Measurements from ENCODE around the gene RACK1.
A peak's percentile ranks its signal among the peaks of the same experiment; 100 is the strongest.
"Not testable (repeated sequence)": the region's sequence is repeated elsewhere in the genome, so short reads cannot be mapped to it uniquely, and the experiment has no call there.

RACK1 gene

DNA sequence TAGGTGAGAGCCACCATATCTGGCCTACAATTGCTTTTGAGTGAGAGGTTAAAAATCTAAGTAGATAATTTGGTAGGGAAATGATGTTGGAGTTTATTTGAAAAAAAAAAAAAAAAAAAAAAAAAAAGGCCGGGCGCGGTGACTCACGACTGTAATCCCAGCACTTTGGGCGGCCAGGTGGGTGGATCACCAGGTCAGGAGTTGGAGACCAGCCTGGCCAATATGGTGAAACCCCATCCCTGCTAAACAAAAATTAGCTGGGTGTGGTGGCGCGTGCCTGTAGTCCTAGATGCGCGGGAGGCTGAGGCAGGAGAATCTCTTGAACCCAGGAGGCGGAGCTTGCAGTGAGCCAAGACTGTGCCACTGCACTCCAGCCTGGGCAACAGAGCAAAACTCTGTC is 29.5 kb downstream of the RACK1 start:
- not testable (repeated sequence) for DNase-seq (ENCODE audit: low spot score)

DNA sequence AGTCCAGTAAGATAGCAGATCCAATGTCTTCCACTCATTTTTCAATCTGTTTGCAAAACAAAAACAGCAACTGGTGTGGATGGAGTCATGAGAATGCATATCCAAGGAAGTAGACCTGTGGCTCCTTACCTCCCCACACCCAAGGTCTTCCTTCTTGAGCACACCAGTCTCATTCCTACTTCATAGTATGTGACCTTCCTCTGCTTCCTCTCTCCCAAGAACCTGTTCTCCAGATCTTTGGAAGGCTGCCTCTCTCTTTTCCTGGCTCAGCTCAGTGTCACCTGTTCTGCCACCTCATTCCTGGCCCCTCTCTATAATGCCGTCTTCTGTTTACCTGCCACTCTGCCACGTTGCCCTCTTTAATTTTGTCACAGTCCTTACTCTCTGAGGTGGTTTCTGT is 30.8 kb downstream of the RACK1 start:
- no peak for DNase-seq (ENCODE audit: low spot score)

DNA sequence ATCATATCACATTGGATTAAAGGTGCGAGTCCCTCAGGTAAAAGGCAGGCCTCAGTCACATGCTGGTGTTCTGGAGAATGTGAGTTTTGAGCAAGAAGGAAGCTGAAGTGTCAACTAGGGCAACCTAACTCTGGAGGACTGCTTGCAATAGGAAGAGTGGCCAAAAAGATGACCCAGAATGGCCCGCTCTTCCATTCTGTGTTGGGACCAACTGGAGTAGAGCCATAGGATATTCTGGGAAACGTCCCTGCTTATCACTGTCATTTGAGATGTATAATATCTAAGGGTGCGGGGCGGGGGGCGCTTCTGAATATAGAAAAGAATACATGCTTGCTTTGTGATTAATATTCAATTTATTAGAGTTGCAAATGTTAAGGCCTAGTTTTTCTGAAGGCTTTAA is 31.6 kb downstream of the RACK1 start:
- no peak for DNase-seq (ENCODE audit: low spot score)

DNA sequence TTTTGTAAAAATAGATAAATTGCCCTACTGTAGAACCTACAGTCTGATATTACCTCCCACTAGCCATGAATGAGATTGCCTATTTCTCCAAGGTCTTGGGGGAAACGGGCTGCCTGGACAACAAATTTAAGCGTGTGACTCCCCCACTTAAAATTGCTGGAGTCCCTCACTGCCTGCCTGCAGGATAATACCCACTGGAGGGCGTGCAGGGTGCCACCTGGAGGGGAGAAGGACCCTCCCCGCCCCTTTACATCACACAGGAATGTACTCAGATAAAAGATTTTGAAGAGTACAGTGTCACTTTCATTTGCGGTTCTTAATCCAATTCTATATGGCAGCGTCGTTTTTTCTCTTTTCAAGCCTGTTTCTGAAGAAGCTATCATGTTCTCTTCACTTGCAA is 32.5 kb downstream of the RACK1 start:
- no peak for DNase-seq (ENCODE audit: low spot score)

DNA sequence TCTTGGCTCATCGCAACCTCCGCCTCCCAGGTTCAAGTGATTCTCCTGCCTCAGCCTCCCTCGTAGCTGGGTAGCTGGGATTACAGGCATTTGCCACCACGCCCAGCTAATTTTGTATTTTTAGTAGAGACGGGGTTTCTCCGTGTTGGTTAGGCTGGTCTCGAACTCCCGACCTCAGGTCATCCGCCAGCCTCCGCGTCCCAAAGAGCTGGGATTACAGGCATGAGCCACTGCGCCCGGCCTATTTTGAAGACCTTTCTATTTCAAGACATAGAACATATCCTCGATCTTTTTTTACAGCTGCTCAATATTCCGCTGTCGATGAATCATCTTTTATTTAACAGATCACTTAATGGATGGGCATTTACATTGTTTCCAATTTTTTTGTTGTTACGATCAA is 33.0 kb downstream of the RACK1 start:
- DNase-seq (ENCODE audit: low spot score): not testable (repeated sequence)

DNA sequence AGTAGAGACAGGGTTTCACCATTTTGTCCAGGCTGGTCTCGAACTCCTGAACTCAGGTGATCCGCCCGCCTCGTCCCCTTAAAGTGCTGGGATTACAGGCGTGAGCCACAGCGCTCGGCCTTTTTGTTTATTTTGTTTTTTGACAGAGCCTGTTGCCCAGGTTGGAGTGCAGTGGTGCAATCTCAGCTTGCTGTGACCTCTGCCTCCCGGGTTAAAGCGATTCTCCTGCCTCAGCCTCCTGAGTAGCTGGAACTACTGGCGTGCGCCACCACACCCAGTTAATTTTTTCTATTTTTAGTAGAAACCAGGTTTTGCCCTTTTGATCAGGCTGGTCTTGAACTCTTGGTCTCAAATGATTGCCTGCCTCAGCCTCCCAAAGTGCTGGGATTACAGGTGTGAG is 33.6 kb downstream of the RACK1 start:
- not testable (repeated sequence) for DNase-seq (ENCODE audit: low spot score)

DNA sequence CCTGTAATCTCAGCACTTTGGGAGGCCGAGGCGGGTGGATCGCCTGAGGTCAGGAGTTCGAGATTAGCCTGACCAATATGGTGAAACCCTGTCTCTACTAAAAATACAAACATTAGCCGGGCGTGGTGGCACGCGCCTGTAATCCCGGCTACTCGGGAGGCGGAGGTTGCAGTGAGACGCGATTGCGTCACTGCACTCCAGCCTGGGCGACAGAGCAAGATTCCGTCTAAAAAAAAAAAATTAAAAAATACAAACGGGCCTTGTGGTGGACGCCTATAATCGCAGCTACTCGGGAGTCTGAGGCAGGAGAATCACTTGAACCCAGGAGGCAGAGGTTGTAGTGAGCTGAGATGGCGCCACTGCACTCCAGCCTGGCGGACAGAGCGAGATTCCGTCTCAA is 34.7 kb downstream of the RACK1 start:
- not testable (repeated sequence) for DNase-seq (ENCODE audit: low spot score)

DNA sequence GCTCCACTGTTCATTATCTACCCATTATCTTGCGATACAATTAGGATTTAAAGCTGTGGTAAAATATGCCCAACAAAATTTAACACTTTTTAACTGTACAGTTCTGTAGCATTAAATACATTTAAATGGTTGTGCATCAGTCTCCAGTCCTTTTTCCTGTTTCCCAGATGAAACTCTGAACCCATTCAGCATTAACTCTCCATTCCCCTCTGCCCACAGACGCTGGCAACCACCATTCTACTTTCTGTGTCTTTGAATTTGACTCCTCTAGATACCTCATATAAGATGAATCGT is 35.8 kb downstream of the RACK1 start:
- no peak for DNase-seq (ENCODE audit: low spot score)

DNA sequence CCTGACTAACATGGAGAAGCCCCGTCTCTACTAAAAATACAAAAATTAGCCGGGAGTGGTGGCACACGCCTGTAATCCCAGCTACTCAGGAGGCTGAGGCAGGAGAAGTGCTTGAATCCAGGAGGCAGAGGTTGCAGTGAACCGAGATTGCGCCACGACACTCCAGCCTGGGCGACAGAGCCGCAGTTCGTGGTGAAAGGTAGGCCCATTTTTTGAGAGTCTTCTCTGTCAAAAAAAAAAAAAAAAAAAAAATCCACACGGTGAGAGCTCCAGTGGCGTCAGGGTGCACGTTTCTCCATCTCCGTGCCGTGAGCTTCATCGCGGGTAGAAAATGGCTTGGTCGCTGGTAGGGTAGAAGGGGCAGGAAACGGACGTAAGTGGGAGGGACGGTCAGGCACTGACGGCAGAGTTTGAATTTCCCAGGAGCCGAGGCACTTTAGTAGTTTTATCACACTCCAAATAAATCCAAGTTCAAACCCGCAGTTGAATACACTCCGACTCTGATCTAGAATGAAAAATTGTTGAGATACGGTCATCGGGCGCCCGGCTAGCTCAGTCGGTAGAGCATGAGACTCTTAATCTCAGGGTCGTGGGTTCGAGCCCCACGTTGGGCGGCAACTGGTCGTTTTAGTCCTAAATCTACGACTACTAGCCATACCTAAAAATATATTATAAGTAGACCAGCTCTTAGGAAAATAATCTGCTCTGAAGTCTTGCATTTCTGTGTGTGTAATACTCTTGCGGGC is 36.3 kb downstream of the RACK1 start:
- DNase-seq (ENCODE audit: low spot score): peak; percentile 76

DNA sequence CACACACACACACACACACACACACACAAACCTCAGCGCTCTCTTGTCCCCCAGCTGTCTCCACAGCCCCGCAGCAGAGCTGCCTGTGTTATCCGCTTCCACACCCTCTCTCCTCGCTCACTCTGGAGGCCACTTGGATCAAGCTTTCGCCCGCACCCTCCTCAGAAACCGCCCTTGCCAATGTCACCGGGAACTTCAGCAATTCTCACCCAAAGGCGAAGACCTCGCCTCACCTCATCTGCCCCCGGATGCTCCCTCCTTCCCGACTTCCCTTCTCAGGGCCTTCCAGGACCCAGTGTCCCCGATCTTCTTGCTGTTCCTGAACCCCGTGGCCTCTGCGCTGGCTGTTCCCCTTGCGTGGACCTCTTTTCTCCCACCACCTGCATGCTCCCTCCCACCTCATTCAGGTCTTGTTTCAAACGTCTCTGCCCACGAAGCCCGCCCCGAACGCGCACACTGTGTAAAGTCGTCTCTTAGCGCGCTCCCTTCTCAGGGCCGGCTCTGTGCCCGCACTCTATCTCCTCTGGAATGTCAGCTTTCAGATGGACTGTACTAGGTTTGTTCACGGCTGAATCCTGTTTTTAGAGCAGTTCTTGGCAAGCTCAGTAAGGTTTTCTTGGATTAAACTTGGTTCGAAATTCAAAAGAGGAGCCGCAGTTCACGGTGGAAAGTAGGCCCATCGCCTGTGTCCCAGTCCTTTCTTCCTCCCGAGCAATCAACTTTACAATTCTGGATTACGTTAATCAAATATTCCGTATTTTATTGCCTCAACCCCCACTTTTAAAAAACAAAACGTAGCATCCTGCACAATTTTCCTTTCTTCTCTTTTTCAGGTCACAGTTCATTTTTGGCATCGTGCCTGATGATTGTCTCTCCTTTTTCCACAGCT is 37.7 kb downstream of the RACK1 start:
- DNase-seq (ENCODE audit: low spot score): no peak

DNA sequence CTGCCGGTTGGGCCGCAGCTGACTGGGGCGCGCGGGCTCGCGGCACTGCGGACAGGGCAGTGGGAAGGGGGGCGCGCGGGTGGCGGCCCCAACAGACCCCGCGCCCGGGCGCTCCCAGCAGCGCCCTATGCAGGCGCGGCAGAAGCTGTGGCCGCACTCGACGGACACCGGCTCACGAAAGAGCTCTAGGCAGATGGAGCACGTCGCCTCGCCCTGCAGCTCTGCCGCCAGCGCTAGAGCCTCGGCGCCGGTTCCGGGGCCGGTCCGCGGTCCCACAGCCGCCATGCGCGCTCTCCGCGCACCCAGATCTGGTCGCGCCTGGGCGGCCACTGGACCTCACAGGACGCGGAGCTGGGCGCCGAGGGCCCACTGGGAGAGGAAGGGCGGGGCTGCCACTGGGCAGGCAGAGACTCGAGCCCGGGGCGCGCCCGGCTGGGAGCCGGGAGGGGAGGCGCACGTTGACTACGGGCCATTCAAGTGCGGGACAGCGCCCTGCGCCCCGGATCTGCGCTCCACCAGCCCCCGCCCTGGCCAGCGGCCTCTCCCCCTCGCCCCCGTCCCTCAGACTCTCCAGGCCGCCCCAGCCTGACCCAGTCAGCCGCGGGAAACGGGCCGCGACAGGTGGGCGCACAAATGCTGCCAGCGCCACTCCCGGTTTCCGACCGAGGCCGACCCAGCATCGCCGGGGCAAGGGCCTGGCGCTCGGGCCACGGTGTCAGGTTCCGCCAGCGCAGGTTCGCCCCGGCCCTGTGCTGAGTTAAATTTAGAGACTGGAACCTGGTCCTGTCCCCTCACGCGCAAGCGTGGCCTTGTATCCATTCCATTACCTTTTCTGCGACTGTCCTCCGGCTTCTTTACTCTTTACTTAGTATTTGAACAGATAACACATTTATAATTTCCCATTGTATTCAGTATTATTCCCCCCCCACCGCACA is 38.6 kb downstream of the RACK1 start, which contains the start of gene TRIM7:
TRIM7 (minus strand) TSS at position 371 of the 935 bp plus-strand sequence; CDS start at position 285, 86 bp downstream.
- DNase-seq (ENCODE audit: low spot score): no peak

DNA sequence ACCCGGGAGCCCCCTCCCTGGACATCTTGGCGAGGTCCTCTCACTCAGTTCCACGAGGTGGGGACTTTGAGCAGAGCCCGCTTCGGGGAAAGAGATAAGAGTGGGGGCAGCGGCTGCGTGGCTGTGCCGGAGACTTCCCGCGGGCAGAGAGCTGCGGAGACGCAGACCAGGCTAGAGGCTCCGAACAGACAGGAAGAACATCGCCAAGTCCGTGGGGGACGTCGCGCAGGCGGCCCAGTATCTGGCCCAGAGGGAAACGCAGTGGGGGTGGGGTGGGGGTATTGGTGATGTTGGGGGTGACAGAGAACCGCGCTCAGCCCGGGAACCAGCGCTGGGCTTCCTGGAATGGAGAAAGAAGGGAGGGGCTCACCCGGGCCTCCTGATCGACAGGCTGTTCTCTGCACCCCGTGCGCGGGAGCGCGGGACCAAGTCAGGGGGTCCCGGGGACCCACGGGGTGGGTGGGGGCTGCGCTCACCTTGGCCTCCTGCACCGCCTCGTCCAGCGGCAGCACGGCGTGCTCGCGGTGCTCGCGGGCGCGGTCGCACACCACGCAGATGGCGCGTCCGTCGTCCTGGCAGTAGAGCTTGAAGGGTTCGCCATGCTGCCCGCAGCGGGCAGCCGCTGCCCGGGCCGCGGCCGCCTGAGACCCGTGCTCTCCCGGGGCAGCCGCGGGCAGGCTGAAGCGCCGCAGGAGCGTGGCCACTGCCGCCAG is 39.4 kb downstream of the RACK1 start:
- no peak for DNase-seq (ENCODE audit: low spot score)

DNA sequence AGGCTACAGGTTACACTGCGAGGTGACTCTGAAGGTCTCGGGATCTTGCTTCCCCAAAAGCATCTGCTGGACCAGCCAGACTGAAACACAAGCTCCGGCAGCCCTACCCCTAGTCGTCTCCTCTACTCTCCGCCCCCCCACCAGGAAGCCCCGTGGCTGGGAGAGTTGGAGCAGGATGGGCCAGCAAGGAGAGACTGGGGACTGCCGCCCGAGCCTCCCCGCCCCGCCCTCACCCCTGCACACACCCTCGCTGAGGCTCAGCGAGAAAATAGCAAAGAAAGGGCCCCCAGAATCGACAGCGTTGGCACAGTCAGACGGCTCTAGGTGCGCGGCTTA is 40.0 kb downstream of the RACK1 start:
- no peak for DNase-seq (ENCODE audit: low spot score)

DNA sequence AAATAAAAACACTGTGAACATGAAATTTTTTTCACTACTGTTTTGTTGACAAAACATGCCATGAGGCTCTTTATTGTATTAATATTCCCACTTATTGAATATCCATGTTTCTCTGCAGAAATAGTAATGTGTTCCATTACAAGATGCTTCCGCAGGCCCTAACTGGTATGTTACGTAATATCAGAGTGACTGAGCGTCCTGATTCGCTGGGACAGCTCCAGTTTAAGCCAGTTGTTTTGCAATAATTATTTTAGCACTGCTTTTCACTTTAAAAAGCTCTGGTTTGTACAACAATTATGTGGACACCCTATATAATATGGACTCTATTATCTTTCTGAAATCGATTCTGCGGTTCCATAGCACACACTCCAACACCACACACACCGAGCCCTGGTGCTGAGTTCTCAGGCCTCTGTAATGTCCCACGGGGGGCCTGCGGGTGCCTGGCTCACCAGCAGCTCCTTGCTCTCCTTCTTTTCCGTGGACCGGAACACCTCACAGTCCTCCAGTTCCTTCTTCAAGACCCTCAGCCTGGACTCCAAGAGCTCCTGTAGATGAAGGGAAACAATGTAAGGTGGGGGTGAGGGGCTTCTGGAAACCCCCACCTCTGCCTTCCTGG is 40.5 kb downstream of the RACK1 start:
- DNase-seq (ENCODE audit: low spot score): no peak

DNA sequence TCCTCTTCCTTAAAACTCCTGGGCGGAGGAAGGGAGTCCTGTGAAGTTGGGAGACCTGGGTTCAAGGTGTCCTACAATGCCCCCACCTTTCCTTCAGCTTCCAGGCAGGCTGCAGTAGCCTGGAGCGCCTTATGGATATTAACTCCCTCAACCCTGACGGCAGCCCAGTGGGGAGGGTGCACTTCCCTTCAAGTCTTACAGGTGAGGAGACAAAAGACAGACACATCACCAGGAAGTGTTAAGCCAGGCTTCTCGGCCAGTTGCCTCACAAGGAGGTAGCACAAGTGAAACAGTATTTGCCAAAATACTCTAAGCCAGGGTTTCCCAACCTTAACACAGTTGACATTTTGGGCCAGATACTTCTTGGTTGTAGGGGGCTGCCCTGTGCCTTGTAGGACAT is 42.9 kb downstream of the RACK1 start:
- DNase-seq (ENCODE audit: low spot score): no peak

DNA sequence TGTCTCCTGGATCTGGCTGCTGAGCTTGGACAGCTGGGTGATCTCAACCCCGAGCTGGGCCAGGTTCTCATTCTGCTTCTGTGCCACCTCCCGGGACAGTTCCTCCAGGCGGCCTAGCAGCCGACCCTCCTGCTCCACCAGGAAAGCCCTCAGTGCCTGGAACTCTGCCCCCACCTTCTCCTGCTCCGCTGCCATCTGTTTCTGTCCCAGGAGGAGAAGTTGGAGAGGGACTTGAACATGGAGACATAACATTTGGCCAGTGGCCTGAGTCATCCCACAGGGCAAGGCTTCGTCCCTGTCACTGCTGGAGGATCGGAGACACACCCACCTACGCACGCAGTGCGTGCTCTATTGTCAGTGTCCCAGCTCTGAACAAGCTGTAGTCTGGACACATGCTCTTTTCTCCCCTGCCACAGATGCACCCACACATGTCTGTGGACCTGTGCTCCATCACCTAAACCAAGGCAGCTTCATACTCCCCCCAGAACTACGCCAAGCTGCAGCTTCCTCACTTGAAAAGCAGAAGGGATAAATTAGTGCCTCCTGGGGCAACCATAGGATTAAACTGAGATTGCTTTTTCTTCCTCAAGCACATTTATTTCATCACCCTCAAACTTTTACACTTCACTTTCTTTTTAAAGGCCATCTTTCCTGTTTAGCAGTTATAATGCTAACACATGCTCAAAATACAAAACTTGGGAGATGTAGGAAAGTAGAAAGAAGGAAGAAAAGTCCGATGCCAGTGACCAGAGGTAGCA is 43.6 kb downstream of the RACK1 start:
- no peak for DNase-seq (ENCODE audit: low spot score)

DNA sequence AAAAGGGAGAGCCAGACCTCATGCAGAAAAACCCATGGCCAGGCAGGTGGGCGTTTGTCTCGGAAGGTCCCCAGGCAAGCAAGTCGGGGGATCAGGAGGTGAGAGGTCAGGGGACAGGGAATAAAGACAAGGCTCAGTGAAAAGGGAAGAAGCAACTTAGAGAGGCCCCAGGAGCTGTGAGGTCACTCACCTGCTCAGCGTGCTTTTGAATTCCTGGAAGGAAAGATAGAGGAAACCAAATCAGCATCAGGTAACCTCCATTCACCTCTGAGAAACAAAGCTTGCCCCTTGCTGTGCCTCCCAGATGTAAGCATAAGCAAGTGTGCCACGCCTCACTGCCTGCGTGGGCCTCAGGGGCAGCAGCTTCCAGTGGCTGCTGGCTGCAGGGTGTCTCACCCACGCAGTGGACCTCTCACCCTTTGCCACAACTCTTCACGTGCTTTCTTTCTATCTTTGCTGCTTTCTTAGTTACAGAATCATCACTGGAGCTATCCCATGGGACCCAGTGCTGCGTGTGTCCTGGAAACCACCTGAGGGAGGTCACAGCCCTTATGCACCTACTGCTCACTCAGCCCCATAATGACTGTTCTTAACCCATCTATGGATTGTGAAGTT is 44.7 kb downstream of the RACK1 start:
- no peak for DNase-seq (ENCODE audit: low spot score)

DNA sequence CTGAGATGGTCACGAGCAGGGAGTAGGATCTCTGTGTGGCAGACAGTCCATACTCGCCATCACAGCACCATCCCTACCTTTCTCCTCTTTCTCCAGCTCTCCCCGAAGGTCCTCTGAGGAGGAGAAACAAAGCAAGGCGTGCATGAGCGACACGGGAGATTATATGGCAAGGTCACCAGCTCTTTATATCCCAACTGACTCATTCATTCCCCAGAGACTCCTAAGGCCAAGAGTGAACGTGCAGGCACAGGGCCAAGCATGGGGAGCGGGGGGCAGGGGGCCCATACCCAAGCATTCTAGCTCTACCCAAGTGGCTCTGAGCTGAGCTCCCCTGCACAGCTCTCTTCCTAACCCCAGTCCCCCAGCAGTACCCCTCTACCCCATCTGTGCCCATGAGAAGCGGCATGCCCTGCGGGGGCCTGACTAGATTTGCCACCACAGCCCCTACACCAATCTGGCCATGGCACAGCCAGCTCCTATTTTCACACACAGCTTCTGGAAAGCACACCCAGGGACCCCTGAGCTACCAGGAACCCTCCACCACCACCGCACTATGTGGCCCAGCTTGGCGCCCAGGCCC is 45.5 kb downstream of the RACK1 start:
- no peak for DNase-seq (ENCODE audit: low spot score)

DNA sequence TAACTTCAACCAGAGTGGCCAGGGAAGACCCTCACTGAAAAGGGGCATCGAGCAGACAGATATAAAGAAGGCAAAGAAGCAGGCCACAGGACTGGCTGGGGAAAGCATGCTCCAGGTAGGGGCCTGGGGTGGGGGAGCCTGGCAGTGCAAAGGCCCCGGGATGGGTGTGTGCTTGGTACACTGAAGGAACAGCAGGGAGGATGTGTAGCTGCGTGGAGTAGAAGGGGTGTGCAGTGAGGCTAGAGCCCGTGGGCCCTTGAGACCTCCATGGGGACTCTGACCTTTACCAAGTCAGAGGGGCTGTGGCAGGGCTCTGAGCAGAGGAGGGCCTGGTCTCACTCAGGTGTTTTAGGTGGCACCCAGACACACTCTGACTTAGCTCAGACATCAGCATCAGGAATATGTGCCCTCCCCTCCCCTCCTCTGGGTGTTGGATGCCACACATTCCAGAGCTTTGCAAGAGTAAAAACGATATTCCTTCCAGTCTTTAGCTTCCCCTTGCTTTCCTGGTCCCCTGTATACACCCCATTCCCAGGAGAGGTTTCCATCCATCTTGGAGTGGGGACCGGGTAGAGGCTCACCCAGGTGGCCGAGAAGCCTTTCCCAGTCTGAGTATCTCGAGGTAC is 46.3 kb downstream of the RACK1 start:
- no peak for DNase-seq (ENCODE audit: low spot score)
